GM20431 (cell line): ENCODE data around the gene GALNS.
"Not testable (repeated sequence)": the region's sequence is repeated elsewhere in the genome, so short reads cannot be mapped to it uniquely, and the experiment has no call there.

Source experiments
- in situ Hi-C: fragments of 300-500 bp; cut with MseI, MboI; formaldehyde crosslinking; loops from one replicate; pipeline ENCODE4 v1.15.0; 2020; ENCODE audit warnings: low sequenced_read_pairs; ENCODE audit not compliant: unreplicated experiment

The GALNS gene

GRCh38 chr16:88856828-88857727 is at the start of gene GALNS, which contains the start of gene TRAPPC2L:
GALNS (minus strand) TSS chr16:88856947; CDS start chr16:88856877, 70 bp downstream.
TRAPPC2L (plus strand) TSS chr16:88857127; CDS start chr16:88857151, 24 bp downstream.
- in situ Hi-C loops = no loop called here

GRCh38 chr16:88906020-88906419 is 49.3 kb upstream of the GALNS start:
- in situ Hi-C loops = no loop called here

GRCh38 chr16:88905563-88905962 is 48.8 kb upstream of the GALNS start:
- in situ Hi-C loops = no loop called here

- in situ Hi-C loops = no loop called here
These were observed 48.1 kb upstream of the GALNS start for GRCh38 chr16:88904676-88905365.

- in situ Hi-C loops = no loop called here
These were observed 46.5 kb upstream of the GALNS start for GRCh38 chr16:88903267-88903666.

GRCh38 chr16:88902744-88903143 is 46.0 kb upstream of the GALNS start:
- in situ Hi-C loops = no loop called here

- in situ Hi-C loops = no loop called here
These were observed 45.1 kb upstream of the GALNS start for GRCh38 chr16:88901718-88902337.

- in situ Hi-C loops = no loop called here
These were observed 43.9 kb upstream of the GALNS start for GRCh38 chr16:88900662-88901052.

GRCh38 chr16:88899901-88900661 is 43.3 kb upstream of the GALNS start:
- in situ Hi-C loops = no loop called here

- in situ Hi-C loops = no loop called here
These were observed 41.1 kb upstream of the GALNS start for GRCh38 chr16:88897696-88898425.

- in situ Hi-C loops = no loop called here
These were observed 39.7 kb upstream of the GALNS start for GRCh38 chr16:88896238-88897070.

- in situ Hi-C loops = no loop called here
These were observed 38.6 kb upstream of the GALNS start for GRCh38 chr16:88895335-88895734.

GRCh38 chr16:88894681-88895300 is 38.0 kb upstream of the GALNS start:
- in situ Hi-C loops = no loop called here

GRCh38 chr16:88894266-88894665 is 37.5 kb upstream of the GALNS start:
- in situ Hi-C loops = not testable (repeated sequence)

- in situ Hi-C loops = no loop called here
These were observed 36.6 kb upstream of the GALNS start for GRCh38 chr16:88893127-88893968.

- in situ Hi-C loops = no loop called here
These were observed 35.3 kb upstream of the GALNS start for GRCh38 chr16:88892065-88892464.

GRCh38 chr16:88891083-88891482 is 34.3 kb upstream of the GALNS start:
- in situ Hi-C loops = no loop called here
